H1 (cell line): ENCODE measurements around the gene EVC2. TPM values are rescaled to one million over a fixed set of nuclear protein-coding genes. Genes with fewer than 3 reads are reported as not detected.

Source experiments
- CTCF ChIA-PET: fragments of 300-600 bp; sonication (Branson Sonifier 250); formaldehyde crosslinking; loops from one replicate; lab custom pipeline; 2021; ENCODE audit not compliant: partially characterized antibody; lab: Charles Lee
- POLR2A ChIA-PET: fragments of 300-600 bp; sonication (Branson Sonifier 250); formaldehyde crosslinking; loops from one replicate; lab custom pipeline; 2021; ENCODE audit warnings: inconsistent platforms; ENCODE audit not compliant: partially characterized antibody; lab: Charles Lee
- DNase-seq, 2 experiments: peaks; one replicate each; pipeline versions ENCODE4 v3.0.0 to v3.0.0-alpha.2; 2010 to 2022; ENCODE audit warnings: low spot score in 2 of 2, low read depth in 1 of 2, mixed read lengths in 1 of 2
- FAIRE-seq: peaks from 2 replicates; lab custom pipeline; 2011; peaks lifted over from hg19 to GRCh38; lab: Jason Lieb, UNC
- H2AFZ ChIP-seq: 2 replicates; pipeline ENCODE4 v1.8.1; 2012; ENCODE audit warnings: low read length, inconsistent platforms
- H2AK5ac ChIP-seq: 2 replicates; pipeline ENCODE4 v1.6.1; 2013; ENCODE audit warnings: low read depth, low read length
- H2BK120ac ChIP-seq: replicated peaks from 2 replicates; pipeline ENCODE3; 2013; ENCODE audit warnings: low read depth, low read length, inconsistent platforms
- H2BK12ac ChIP-seq: 2 replicates; pipeline ENCODE4 v1.6.1; 2013; ENCODE audit warnings: low read depth, low read length
- H2BK15ac ChIP-seq: 2 replicates; pipeline ENCODE4 v1.6.1; 2013; ENCODE audit warnings: low read length
- H2BK20ac ChIP-seq: 2 replicates; pipeline ENCODE4 v1.6.1; 2013; ENCODE audit warnings: low read length
- H2BK5ac ChIP-seq: 2 replicates; pipeline ENCODE4 v1.6.1; 2013; ENCODE audit warnings: low read depth, low read length
- H3K14ac ChIP-seq: 2 replicates; pipeline ENCODE4 v1.6.1; 2013; ENCODE audit warnings: inconsistent platforms; ENCODE audit not compliant: insufficient read length
- H3K18ac ChIP-seq: 2 replicates; pipeline ENCODE4 v1.6.1; 2013; ENCODE audit warnings: low read length; ENCODE audit errors: extremely low read depth
- H3K23ac ChIP-seq: 2 replicates; pipeline ENCODE4 v1.6.1; 2013; ENCODE audit warnings: inconsistent platforms; ENCODE audit not compliant: insufficient read length
- H3K23me2 ChIP-seq: 2 replicates; pipeline ENCODE4 v1.6.1; 2013; ENCODE audit warnings: low read depth, low read length
- H3K27ac ChIP-seq: 2 replicates; pipeline ENCODE4 v1.6.1; 2011; ENCODE audit warnings: low read depth, low read length, inconsistent platforms
- H3K27me3 ChIP-seq, 4 experiments: replicated peaks in 1 of 4; 1 replicate in 1 of 4; 2 replicates in 3 of 4; pipeline versions ENCODE4 v1.6.1 to v1.8.1; 2011 to 2013; ENCODE audit warnings: low read length in 3 of 4, mild to moderate bottlenecking in 3 of 4, inconsistent platforms in 2 of 4, mixed read lengths in 2 of 4, moderate library complexity in 1 of 4; ENCODE audit not compliant: control insufficient read depth in 3 of 4, insufficient read depth in 3 of 4; ENCODE audit errors: extremely low read depth in 1 of 4
- H3K36me3 ChIP-seq, 4 experiments: 2 replicates each; pipeline versions ENCODE4 v1.6.1 to v1.8.1; 2011 to 2013; ENCODE audit warnings: mild to moderate bottlenecking in 4 of 4, low read length in 3 of 4, moderate library complexity in 2 of 4, control low read depth in 1 of 4, inconsistent platforms in 1 of 4; ENCODE audit not compliant: insufficient read depth in 4 of 4, control insufficient read depth in 2 of 4
- H3K4ac ChIP-seq: replicated peaks from 2 replicates; pipeline ENCODE3; 2013; ENCODE audit warnings: low read length, low read depth, mixed read lengths, inconsistent platforms; ENCODE audit not compliant: insufficient read length
- H3K4me1 ChIP-seq, 4 experiments: replicated peaks in 1 of 4; 1 replicate in 1 of 4; 2 replicates in 3 of 4; pipeline versions ENCODE4 v1.6.1 to v1.8.1; 2011 to 2013; ENCODE audit warnings: low read length in 3 of 4, inconsistent platforms in 2 of 4, mixed read lengths in 1 of 4; ENCODE audit not compliant: insufficient read depth in 4 of 4, control insufficient read depth in 3 of 4
- H3K4me2 ChIP-seq, 2 experiments: 2 replicates each; pipeline versions ENCODE4 v1.6.1 to v1.8.1; 2011 to 2013; ENCODE audit warnings: low read depth in 2 of 2, low read length in 2 of 2, control low read depth in 1 of 2, inconsistent platforms in 1 of 2, mild to moderate bottlenecking in 1 of 2; ENCODE audit not compliant: insufficient read depth in 1 of 2
- H3K4me3 ChIP-seq, 4 experiments: fragments of 200-600, 300-600 bp in 1 of 4; sonication (generic), shearing (Covaris generic), sonication (Bioruptor Twin) in 1 of 4; 2 replicates each; pipeline versions ENCODE4 v1.5.1 to v1.8.1; 2011 to 2016; ENCODE audit warnings: low read length in 4 of 4, low read depth in 3 of 4, control low read depth in 2 of 4, inconsistent platforms in 2 of 4, mild to moderate bottlenecking in 2 of 4, mixed read lengths in 1 of 4, moderate library complexity in 1 of 4; ENCODE audit not compliant: insufficient read depth in 2 of 4; ENCODE audit errors: extremely low read depth in 1 of 4
- H3K56ac ChIP-seq: replicated peaks from 2 replicates; pipeline ENCODE3; 2013; ENCODE audit warnings: low read depth, mild to moderate bottlenecking, mixed read lengths, low read length, inconsistent platforms; ENCODE audit not compliant: insufficient read length
- H3K79me1 ChIP-seq: 2 replicates; pipeline ENCODE4 v1.6.1; 2013; ENCODE audit warnings: low read depth, low read length, control low read depth
- H3K79me2 ChIP-seq, 2 experiments: 2 replicates each; pipeline versions ENCODE4 v1.6.1 to v1.8.1; 2012 to 2013; ENCODE audit warnings: low read length in 2 of 2, mild to moderate bottlenecking in 2 of 2, inconsistent platforms in 1 of 2; ENCODE audit not compliant: insufficient read depth in 2 of 2, control insufficient read depth in 1 of 2
- H3K9ac ChIP-seq, 4 experiments: replicated peaks in 1 of 4; 1 replicate in 1 of 4; 2 replicates in 3 of 4; pipeline versions ENCODE4 v1.6.1 to v1.8.1; 2011 to 2013; ENCODE audit warnings: low read depth in 3 of 4, low read length in 3 of 4, control low read depth in 2 of 4, mild to moderate bottlenecking in 2 of 4, moderate library complexity in 2 of 4, inconsistent platforms in 1 of 4; ENCODE audit errors: extremely low read depth in 1 of 4
- H3K9me3 ChIP-seq, 2 experiments: 2 replicates each; pipeline versions ENCODE4 v1.6.1 to v1.8.1; 2012 to 2013; ENCODE audit warnings: mild to moderate bottlenecking in 2 of 2, moderate library complexity in 2 of 2, control low read depth in 1 of 2, inconsistent platforms in 1 of 2, low read depth in 1 of 2, low read length in 1 of 2, mixed read lengths in 1 of 2; ENCODE audit not compliant: insufficient read depth in 2 of 2
- H4K20me1 ChIP-seq, 2 experiments: replicated peaks in 1 of 2; 2 replicates each; pipeline versions ENCODE3 to v1.8.1; 2011 to 2013; ENCODE audit warnings: inconsistent platforms in 2 of 2, low read length in 2 of 2, mild to moderate bottlenecking in 1 of 2; ENCODE audit not compliant: insufficient read depth in 2 of 2, control insufficient read depth in 1 of 2
- H4K5ac ChIP-seq: 2 replicates; pipeline ENCODE4 v1.6.1; 2013; ENCODE audit warnings: low read length, low read depth, mixed read lengths, inconsistent platforms; ENCODE audit not compliant: insufficient read length
- H4K8ac ChIP-seq: 2 replicates; pipeline ENCODE4 v1.8.0; 2013; ENCODE audit warnings: mild to moderate bottlenecking, moderate library complexity, low read length, inconsistent platforms; ENCODE audit not compliant: insufficient read depth; ENCODE audit errors: extremely low read depth
- H4K91ac ChIP-seq: replicated peaks from 2 replicates; pipeline ENCODE3; 2013; ENCODE audit warnings: low read length, mixed read lengths, inconsistent platforms; ENCODE audit not compliant: insufficient read length
- BACH1 ChIP-seq: IDR thresholded peaks from 2 replicates; pipeline ENCODE4 v1.6.1; 2012; ENCODE audit warnings: low read length, improper control_type of control experiment
- CBX5 ChIP-seq: fragments of 300-800, 300-1000 bp; sonication (generic); IDR thresholded peaks from 2 replicates; pipeline ENCODE4 v1.7.1; 2016; ENCODE audit warnings: antibody characterized with exemption, low read length, low read depth
- E2F6 ChIP-seq: IDR thresholded peaks from 2 replicates; pipeline ENCODE4 v1.6.1; 2012; ENCODE audit warnings: inconsistent platforms
- GABPA ChIP-seq: IDR thresholded peaks from 2 replicates; pipeline ENCODE4 v1.6.1; 2011; ENCODE audit warnings: mild to moderate bottlenecking, low read length, moderate library complexity, borderline replicate concordance; ENCODE audit not compliant: insufficient read depth
- JUND ChIP-seq: IDR thresholded peaks from 2 replicates; pipeline ENCODE4 v1.6.1; 2011; ENCODE audit warnings: mild to moderate bottlenecking, improper control_type of control experiment, low read length
- NANOG ChIP-seq: IDR thresholded peaks from 2 replicates; pipeline ENCODE4 v1.6.1; 2011; ENCODE audit warnings: low read length, low read depth, mild to moderate bottlenecking, inconsistent platforms; ENCODE audit not compliant: insufficient read depth, poor library complexity, severe bottlenecking
- PHF8 ChIP-seq: fragments of 200-600 bp; sonication (generic); conservative IDR thresholded peaks from 2 replicates; pipeline ENCODE4 v1.7.1; 2012; ENCODE audit warnings: low read depth, mild to moderate bottlenecking, inconsistent platforms, low read length, moderate library complexity
- POLR2A ChIP-seq, 2 experiments: IDR thresholded peaks; 1 replicate in 1 of 2; 2 replicates in 1 of 2; pipeline ENCODE4 v1.6.1; 2011; ENCODE audit warnings: low read depth in 2 of 2, low read length in 2 of 2, mild to moderate bottlenecking in 2 of 2; ENCODE audit errors: control extremely low read depth in 1 of 2
- SAP30 ChIP-seq: fragments of 300-600 bp; sonication (generic); IDR thresholded peaks from 2 replicates; pipeline ENCODE4 v1.7.1; 2012; ENCODE audit warnings: low read length, moderate library complexity, mild to moderate bottlenecking, inconsistent platforms; ENCODE audit not compliant: insufficient read depth, insufficient replicate concordance
- USF2 ChIP-seq: IDR thresholded peaks from 2 replicates; pipeline ENCODE4 v1.6.1; 2011; ENCODE audit warnings: low read length, improper control_type of control experiment
- WGBS, 2 experiments: shearing (Covaris generic) in 1 of 2; methylation state at CpG; one replicate each; pipeline versions ENCODE4 v1.1.6 to v1.1.7; 2013 to 2015; ENCODE audit warnings: low lambda C conversion rate in 2 of 2, mixed read lengths in 2 of 2, inconsistent platforms in 1 of 2, low coverage in 1 of 2, missing lambda C conversion rate in 1 of 2; ENCODE audit not compliant: insufficient replicate concordance in 2 of 2, insufficient coverage in 1 of 2, insufficient read length in 1 of 2; ENCODE audit errors: extremely low coverage in 1 of 2, missing lambda C conversion rate in 1 of 2; 5-methylcytosine and 5-hydroxymethylcytosine counted together
- polyA plus RNA-seq, 7 experiments: library from polyadenylated mRNA; depleted of rRNA in 3 of 7; stranded (reverse) in 5 of 7; unstranded in 2 of 7; fragments of >200 nt in 5 of 7; fragments of 200-250 nt in 2 of 7; gene quantifications; 1 replicate in 5 of 7; 2 replicates in 1 of 7; 4 replicates in 1 of 7; pipeline versions ENCODE4 v1.2.1 to v1.2.3, GENCODE V29; 2011 to 2013; ENCODE audit warnings: missing spikeins in 2 of 7, mixed read lengths in 2 of 7
- total RNA-seq: library from RNA; stranded (reverse); fragmentation: NEBNext Ultra II Directional; extraction: Animal tissue kit (Norgen Biotek cat#: 25700); gene quantifications from 2 replicates; pipeline ENCODE4 v1.2.1, GENCODE V29; 2021

EVC2 gene
- total and polyA plus RNA-seq, 2 of the 8 experiments (the other 6 are each of a cell fraction or from before 2014, with no cell fraction given): 0.73 to 5.9 TPM

DNA sequence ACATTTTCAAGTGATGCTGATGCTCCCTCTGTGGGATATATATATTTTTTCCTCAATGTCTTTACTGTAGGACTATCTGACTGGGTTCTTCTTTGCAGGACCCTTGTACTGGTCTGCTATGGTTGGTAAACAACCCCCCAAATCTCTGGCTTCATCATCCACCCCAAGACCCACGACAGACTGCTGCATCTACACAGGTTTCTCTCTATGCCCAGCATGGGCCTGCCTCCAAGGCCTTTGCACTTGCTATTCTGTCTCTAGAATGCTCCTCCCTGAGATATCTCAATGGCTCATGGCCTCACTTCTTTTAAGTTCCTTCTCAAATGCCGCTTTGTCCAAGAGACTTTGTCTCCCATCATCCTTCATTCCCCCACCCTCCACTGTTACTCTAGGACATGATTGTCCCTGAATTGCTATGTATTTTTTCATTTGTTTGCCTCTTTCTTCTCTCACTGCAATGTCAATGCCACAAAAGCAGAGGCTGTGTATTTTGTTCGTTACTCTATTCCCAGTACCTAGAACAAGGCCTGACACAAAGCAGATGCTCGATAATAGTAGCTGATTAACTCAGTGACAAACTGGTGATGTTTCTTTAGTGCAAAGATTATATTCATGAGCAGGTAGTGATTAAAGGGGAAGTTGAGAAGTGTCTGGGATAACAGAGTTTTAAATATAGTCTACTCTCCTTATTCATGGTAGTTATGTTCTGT is 9.2 kb upstream of the EVC2 start:
- Histone ChIP-seq H3K9me3 (peaks cover 3 to 6% of the 10 kb centered on the region in 2 experiments; a peak in 2 of 4 replicates), H3K18ac (no peak overlapping the region), H2BK5ac (no peak overlapping the region), H3K9ac (no peak overlapping the region), H2AFZ (no peak overlapping the region), H3K79me2 (no peaks in the 10 kb centered on the region), H4K91ac (no peak overlapping the region), H3K56ac (no peak overlapping the region), H2BK120ac (no peak overlapping the region), H4K8ac (no peak overlapping the region), H3K23me2 (no peaks in the 10 kb centered on the region), H3K4me3 (no peak overlapping the region), H3K79me1 (no peaks in the 10 kb centered on the region), H2BK15ac (no peak overlapping the region), H2BK20ac (no peak overlapping the region), H2AK5ac (no peak overlapping the region), H4K20me1 (peaks cover 2 to 4% of the 10 kb centered on the region in 2 experiments), H4K5ac (no peak overlapping the region), H3K4me2 (no peak overlapping the region), H3K36me3 (peaks cover 0 to 7% (median under 1%) of the 10 kb centered on the region in 4 experiments; a peak in 2 of 8 replicates), H3K23ac (no peak overlapping the region), H3K27me3 (peaks cover 0 to 4% (median 0%) of the 10 kb centered on the region in 4 experiments; a peak in 2 of 7 replicates), H3K27ac (no peak overlapping the region), H3K14ac (no peak overlapping the region), H2BK12ac (no peak overlapping the region), H3K4ac (no peak overlapping the region), H3K4me1 (peaks cover 0 to 2% (median 0%) of the 10 kb centered on the region in 4 experiments; a peak in 2 of 7 replicates)
- FAIRE-seq (no peak), DNase-seq (no peak)
- WGBS, 2 experiments: 88% methylated on average over 4 of the region's 4 CpGs; no CpG with 5 or more reads in 1 of the 2 experiments
- ChIA-PET POLR2A (no interaction called here), CTCF (no interaction called here)
- no peak for TF ChIP-seq PHF8
- no peak for TF ChIP-seq BACH1
- no peak for TF ChIP-seq E2F6
- TF ChIP-seq SAP30: no peak
- no peak for TF ChIP-seq POLR2A (IDR thresholded peaks at IDR 0.05; ENCODE audit: control extremely low read depth in 1 of 2, low read depth in 2 of 2, low read length in 2 of 2)
- TF ChIP-seq USF2: no peak
- no peak for TF ChIP-seq JUND
- TF ChIP-seq NANOG: no peak
- TF ChIP-seq CBX5: no peak
- no peak for TF ChIP-seq GABPA
